Measurements from ENCODE around the gene TBCE. TPM values are rescaled to one million over a fixed set of nuclear protein-coding genes. Genes with fewer than 3 reads are reported as not detected.

TBCE gene
- total and polyA plus RNA-seq, 7 donors, result 20.6 to 41.5 (median 26.8) TPM

DNA sequence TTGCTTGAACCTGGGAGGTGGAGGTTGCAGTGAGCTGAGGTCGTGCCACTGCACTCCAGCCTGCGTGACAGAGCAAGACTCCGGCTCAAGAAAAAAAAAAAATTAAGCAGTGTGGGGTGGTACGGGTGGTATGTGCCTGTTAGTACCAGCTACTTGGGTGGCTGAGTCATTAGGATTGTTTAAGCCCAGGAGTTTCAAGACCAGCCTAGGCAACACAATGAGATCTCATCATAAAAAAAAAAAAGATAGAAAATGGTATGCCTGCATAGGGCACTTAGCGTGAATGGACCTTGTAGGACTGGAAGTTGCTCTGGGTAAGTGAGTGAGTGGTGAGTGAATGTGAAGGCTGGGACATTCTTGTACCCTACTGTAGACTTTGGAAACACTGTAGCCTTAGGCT, 37.0 kb downstream of the TBCE start:
- no peaks in the 10 kb centered on the region for H3K9me3 ChIP-seq
- H3K4me1 ChIP-seq, result peaks cover 17% of the 10 kb centered on the region
- H3K27ac ChIP-seq, result no peak overlapping the region
- H3K27me3 ChIP-seq (ENCODE audit: insufficient read depth in 3 of 3, low read length in 2 of 3), result no peaks in the 10 kb centered on the region
- TF ChIP-seq, protein P1, sequence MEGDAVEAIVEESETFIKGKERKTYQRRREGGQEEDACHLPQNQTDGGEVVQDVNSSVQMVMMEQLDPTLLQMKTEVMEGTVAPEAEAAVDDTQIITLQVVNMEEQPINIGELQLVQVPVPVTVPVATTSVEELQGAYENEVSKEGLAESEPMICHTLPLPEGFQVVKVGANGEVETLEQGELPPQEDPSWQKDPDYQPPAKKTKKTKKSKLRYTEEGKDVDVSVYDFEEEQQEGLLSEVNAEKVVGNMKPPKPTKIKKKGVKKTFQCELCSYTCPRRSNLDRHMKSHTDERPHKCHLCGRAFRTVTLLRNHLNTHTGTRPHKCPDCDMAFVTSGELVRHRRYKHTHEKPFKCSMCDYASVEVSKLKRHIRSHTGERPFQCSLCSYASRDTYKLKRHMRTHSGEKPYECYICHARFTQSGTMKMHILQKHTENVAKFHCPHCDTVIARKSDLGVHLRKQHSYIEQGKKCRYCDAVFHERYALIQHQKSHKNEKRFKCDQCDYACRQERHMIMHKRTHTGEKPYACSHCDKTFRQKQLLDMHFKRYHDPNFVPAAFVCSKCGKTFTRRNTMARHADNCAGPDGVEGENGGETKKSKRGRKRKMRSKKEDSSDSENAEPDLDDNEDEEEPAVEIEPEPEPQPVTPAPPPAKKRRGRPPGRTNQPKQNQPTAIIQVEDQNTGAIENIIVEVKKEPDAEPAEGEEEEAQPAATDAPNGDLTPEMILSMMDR (IDR thresholded peaks at IDR 0.05), result no peak
- intact Hi-C loops (cut with DNase I), result no loop called here
- no peak overlapping the region for H3K4me3 ChIP-seq
- 90 to 98% (median 94%) methylated on average over 5 of the region's 5 CpGs for WGBS, 3 donors
- peak in 1 of 4 donors; percentile 41 for ATAC-seq
- no peak for DNase-seq
- H3K36me3 ChIP-seq (ENCODE audit: insufficient read depth in 1 of 2, low read depth in 1 of 2), result peaks cover 0 to 15% of the 10 kb centered on the region in 2 donors

DNA sequence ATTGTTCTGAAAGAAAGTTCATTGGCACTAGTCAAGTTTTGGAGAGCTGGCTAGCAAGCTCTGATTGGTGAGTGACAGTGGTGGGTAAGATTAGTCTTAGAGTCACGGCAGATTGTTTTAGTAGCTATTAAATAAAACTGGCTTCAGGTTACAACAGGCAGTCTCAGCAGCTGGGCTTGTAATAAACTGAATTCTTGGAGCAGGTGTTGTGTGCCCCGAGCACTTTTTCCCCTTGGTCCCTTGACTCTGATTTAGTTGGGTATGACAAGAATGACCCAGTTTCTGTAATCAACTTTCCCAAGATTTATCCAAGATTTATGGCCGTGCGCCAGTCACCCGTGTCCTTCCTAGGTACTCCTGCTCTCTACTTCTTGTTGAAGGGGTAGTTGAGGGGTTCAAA, 40.2 kb downstream of the TBCE start:
- Histone ChIP-seq H3K27me3 (ENCODE audit: insufficient read depth in 3 of 3, low read length in 2 of 3) (no peaks in the 10 kb centered on the region), H3K4me1 (peaks cover 18% of the 10 kb centered on the region), H3K4me3 (no peak overlapping the region), H3K27ac (peak overlapping the region; percentile 17), H3K36me3 (ENCODE audit: insufficient read depth in 1 of 2, low read depth in 1 of 2) (peaks cover 0 to 7% of the 10 kb centered on the region in 2 donors), H3K9me3 (no peaks in the 10 kb centered on the region)
- intact Hi-C loops (cut with DNase I), result no loop called here
- TF ChIP-seq, protein P1 (IDR thresholded peaks at IDR 0.05), result no peak
- DNase-seq, result no peak
- WGBS, 3 donors, result 38 to 42% (median 41%) methylated on average over 5 of the region's 5 CpGs
- ATAC-seq, result peak; percentile 32 to 62 (median 56)

DNA sequence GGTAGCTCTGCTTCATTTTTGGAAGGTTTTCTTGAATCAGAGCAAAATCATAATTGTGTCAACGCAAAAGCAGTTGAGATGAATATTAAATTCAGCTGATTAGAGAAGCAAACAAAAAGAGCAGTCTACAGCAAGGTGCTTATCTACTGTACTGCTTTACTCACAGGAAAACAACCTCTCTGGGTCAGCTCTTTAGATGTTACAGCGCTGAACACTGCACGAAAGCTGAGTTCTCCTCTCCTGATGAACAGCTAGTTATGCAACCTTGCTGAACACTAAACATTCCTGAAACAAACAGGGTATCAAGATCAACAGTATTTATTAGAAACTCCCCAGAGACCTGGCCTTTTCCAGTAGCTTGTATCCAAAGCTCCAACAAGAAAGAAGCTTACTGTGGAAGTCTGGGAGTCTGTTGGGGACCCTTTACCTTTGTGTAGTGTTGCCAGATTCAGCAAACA, 41.3 kb downstream of the TBCE start:
- intact Hi-C loops (cut with DNase I), result no loop called here
- DNase-seq (no peak), ATAC-seq (no peak)
- H3K4me1 ChIP-seq, result peaks cover 18% of the 10 kb centered on the region
- no peaks in the 10 kb centered on the region for H3K27me3 ChIP-seq (ENCODE audit: insufficient read depth in 3 of 3, low read length in 2 of 3)
- no peak overlapping the region for H3K27ac ChIP-seq
- no peaks in the 10 kb centered on the region for H3K9me3 ChIP-seq
- no peaks in the 10 kb centered on the region for H3K36me3 ChIP-seq (ENCODE audit: insufficient read depth in 1 of 2, low read depth in 1 of 2)
- TF ChIP-seq, protein P1 (IDR thresholded peaks at IDR 0.05), result no peak
- 74 to 94% (median 82%) methylated on average over 3 of the region's 3 CpGs for whole genome bisulfite sequencing, 3 donors
- H3K4me3 ChIP-seq, result no peak overlapping the region

DNA sequence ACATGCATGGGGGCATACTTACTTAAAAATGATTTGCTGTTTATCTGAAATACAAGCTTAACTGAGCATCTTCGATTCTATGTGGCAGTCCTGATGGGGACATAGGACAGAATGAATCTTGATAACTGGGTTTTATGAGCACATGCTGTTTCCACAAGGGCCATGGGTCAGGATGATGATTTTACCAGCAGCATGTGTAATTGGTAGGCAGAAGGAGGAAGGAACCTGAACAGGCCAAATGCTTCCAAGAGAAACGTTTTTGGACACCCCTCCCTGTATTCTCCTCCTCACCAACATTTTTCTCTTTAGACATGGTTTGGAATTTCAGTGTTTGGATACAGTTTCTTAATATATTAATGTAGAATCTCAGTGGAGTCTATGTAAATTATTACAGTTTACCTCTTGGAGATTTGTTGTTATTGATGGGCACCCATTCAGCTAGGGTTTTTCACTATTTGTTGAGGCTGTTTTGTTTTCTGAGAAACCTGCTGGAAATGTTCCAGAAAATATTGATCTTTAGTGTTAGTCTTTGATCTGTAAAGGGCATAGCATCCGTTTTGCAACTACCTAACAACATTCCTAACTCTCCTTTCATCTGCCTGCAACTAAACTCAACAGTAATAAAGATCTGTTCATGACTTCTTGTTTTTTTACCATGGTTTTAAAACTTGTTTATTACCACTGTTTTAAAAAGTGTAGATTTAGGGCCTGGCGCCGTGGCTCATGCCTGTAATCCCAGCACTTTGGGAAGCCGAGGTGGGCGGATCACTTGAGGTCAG, 42.0 kb downstream of the TBCE start:
- H3K27ac ChIP-seq, result no peak overlapping the region
- intact Hi-C loops (cut with DNase I), result no loop called here
- ATAC-seq, result no peak
- H3K4me3 ChIP-seq, result no peak overlapping the region
- H3K27me3 ChIP-seq (ENCODE audit: insufficient read depth in 3 of 3, low read length in 2 of 3), result no peaks in the 10 kb centered on the region
- peaks cover 18% of the 10 kb centered on the region for H3K4me1 ChIP-seq
- no peaks in the 10 kb centered on the region for H3K9me3 ChIP-seq
- WGBS, 3 donors, result 70 to 79% (median 73%) methylated on average over 7 of the region's 7 CpGs
- TF ChIP-seq, protein P1 (IDR thresholded peaks at IDR 0.05), result no peak
- H3K36me3 ChIP-seq (ENCODE audit: insufficient read depth in 1 of 2, low read depth in 1 of 2), result no peaks in the 10 kb centered on the region
- no peak for DNase-seq
